Coronary artery (tissue), 2 donors: ENCODE measurements around the gene TSSK6.
A peak's percentile ranks its signal among the peaks of the same experiment; 100 is the strongest.

Experiments used
- DNase-seq: peaks from one replicate; pipeline ENCODE4 v3.0.0-alpha.2; 2017; ENCODE audit warnings: low spot score
- H3K27ac ChIP-seq, 2 donors: fragments of 200-600 bp; sonication (generic); one replicate each; pipeline ENCODE4 v1.5.1; 2016 to 2019
- H3K4me3 ChIP-seq: fragments of 200-600 bp; sonication (generic); 2 replicates; pipeline ENCODE4 v1.5.1; 2016; ENCODE audit warnings: mild to moderate bottlenecking, moderate library complexity
- TF ChIP-seq, protein P1 (sequence below): fragments of 200-600 bp; sonication (generic); IDR thresholded peaks from one replicate; pipeline ENCODE4 v1.5.1; 2019; ENCODE audit warnings: antibody characterized with exemption

TSSK6 gene

DNA sequence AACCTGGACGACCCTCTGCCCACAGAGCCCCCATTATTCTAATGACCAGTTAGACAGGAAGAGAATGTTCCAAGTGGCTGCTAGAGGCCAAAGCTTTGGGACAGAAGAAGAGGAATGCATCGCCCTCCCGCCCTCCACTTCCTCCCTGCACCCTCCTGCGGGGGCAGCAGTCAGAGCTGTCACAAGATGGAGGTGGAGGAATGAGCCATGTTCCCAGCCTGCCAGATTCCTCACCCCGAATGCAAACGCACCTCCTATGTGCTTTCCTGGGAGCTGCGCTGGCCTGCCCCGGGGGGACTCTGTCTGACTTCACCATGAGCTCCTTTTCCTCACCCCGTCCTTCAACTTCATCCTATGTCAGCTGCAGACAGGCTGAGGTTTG is 15.1 kb upstream of the TSSK6 start:
- DNase-seq, result no peak
- TF ChIP-seq, protein P1, sequence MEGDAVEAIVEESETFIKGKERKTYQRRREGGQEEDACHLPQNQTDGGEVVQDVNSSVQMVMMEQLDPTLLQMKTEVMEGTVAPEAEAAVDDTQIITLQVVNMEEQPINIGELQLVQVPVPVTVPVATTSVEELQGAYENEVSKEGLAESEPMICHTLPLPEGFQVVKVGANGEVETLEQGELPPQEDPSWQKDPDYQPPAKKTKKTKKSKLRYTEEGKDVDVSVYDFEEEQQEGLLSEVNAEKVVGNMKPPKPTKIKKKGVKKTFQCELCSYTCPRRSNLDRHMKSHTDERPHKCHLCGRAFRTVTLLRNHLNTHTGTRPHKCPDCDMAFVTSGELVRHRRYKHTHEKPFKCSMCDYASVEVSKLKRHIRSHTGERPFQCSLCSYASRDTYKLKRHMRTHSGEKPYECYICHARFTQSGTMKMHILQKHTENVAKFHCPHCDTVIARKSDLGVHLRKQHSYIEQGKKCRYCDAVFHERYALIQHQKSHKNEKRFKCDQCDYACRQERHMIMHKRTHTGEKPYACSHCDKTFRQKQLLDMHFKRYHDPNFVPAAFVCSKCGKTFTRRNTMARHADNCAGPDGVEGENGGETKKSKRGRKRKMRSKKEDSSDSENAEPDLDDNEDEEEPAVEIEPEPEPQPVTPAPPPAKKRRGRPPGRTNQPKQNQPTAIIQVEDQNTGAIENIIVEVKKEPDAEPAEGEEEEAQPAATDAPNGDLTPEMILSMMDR, result no peak
- Histone ChIP-seq H3K4me3 (no peak overlapping the region), H3K27ac (no peak overlapping the region)

DNA sequence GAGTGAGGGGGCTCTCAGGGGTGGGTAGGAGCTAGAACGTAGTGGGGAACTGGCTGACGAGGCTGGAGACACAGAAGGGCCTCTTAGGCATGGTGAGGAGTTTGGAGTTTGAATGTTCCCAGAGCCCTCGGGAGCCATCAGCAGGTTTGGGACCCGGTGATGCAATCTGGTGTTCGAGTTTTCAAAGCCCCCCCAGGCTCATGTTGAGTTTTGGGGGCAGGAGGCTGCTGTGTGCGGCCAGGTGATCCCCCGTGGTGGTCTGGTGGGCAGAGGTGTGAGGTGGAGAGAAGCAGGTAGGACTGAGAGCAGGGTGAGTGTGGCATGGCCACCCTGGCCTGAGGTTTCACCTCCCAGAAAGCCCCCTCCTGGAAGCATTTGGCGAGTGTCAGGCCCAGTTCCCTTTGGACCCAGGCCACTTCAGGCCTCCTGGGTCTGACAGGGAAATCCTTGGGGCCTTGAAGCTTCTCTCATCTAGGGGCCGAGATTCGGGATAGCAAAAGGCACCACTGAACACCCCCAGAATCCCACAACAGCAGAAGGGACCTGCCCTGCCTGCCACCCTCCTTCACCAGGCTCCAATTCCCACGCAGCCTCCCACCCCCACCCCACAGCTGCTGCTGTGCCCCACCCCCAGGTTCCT is 14.6 kb upstream of the TSSK6 start:
- Histone ChIP-seq H3K27ac (no peak overlapping the region), H3K4me3 (no peak overlapping the region)
- TF ChIP-seq, protein P1, result no peak
- no peak for DNase-seq

DNA sequence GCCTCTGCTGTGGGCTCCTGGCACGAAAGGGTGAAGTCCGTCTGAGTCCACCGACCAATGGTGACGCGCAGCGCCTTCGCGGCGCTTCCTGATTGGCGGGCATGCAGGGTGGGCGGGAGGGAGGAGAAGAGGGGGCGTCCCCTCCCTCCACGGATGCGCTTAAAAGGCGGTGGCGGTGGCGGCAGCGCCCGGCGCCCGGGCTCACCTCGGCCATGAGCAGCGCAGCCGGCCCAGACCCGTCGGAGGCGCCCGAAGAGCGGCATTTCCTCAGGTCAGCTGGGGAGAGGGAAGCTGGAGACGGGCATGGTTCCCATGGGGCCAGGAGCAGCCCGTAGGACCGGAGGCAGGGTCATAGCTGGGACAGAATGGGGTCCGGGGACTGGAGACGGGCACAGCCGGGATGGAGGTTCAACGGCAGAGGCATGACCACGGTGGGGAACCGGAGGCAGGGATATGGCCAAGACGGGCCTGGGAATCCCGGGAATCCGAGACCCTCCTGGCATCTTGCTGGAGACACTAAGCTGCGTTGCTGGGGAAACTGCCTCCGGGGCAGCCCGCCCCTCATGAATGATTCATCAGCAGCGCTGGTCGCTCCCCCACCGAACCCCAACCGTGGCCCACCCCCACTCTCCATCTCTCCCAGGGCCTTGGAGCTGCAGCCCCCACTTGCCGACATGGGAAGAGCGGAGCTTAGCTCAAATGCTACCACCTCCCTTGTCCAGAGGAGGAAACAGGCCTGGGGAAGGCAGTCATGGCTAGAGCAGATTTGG is 13.6 kb upstream of the TSSK6 start, which contains the start of gene YJEFN3:
Gene YJEFN3 (plus strand): TSS at position 191 of the 770 bp plus-strand sequence. CDS start 22 bp downstream, at position 213.
- TF ChIP-seq, protein P1, result no peak
- peak within 1 kb of the TSS; percentile 34 for H3K4me3 ChIP-seq
- H3K27ac ChIP-seq, result no peak within 1 kb of the TSS
- DNase-seq, result no peak

DNA sequence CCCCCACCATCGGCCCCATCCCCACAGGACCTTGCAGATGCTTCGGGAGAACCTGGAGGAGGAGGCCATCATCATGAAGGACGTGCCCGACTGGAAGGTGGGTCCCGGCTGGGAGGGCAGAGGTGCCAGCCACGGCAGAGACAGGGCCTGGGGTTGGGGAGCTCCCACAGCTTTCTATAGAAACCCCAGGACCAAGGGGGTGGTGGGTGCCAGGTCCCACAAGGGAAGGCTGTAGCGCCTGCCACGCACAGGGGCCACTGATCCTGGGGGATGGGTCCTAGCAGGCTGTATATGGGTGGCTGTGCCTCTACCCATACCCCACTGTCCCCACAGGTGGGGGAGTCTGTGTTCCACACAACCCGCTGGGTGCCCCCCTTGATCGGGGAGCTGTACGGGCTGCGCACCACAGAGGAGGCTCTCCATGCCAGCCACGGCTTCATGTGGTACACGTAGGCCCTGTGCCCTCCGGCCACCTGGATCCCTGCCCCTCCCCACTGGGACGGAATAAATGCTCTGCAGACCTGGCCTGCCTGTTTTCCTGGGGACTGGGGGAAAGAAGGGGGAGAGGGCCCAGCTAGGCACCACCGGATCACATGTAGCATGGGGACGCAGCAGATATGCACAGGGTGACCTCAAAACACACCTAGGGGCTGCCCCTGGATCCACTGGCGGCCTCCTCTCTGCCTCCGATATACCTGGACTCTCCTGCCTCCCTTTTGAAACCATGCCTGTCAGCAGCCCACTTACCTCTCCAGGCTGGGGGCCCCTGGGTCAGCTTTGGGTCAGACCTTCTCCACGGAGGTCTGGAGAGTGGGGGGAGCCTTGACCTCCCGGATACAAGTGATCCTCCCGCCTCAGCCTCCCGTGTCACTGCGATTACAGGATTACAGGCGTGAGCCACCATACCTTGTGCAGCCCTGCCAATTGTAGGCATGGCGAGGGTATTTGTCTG is 12.6 kb upstream of the TSSK6 start:
- no peak overlapping the region for H3K4me3 ChIP-seq
- DNase-seq, result no peak
- no peak overlapping the region for H3K27ac ChIP-seq
- TF ChIP-seq, protein P1, result no peak

DNA sequence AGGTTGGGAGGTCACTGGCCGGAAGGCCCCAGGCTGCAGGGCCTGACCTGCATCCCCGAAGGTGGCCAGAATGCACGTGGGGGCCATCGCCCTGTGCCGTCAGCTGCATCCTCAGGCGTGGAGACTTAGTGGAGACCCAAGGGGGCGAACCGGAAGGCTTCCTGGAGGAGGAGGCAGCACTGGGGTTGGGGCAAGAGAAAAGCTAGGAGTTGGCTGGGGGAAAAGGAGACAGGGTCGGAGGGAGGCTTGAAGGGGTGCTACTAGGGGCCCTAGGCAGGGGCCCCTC is 12.0 kb upstream of the TSSK6 start:
- DNase-seq, result no peak
- no peak overlapping the region for H3K4me3 ChIP-seq
- no peak overlapping the region for H3K27ac ChIP-seq
- TF ChIP-seq, protein P1, result no peak

DNA sequence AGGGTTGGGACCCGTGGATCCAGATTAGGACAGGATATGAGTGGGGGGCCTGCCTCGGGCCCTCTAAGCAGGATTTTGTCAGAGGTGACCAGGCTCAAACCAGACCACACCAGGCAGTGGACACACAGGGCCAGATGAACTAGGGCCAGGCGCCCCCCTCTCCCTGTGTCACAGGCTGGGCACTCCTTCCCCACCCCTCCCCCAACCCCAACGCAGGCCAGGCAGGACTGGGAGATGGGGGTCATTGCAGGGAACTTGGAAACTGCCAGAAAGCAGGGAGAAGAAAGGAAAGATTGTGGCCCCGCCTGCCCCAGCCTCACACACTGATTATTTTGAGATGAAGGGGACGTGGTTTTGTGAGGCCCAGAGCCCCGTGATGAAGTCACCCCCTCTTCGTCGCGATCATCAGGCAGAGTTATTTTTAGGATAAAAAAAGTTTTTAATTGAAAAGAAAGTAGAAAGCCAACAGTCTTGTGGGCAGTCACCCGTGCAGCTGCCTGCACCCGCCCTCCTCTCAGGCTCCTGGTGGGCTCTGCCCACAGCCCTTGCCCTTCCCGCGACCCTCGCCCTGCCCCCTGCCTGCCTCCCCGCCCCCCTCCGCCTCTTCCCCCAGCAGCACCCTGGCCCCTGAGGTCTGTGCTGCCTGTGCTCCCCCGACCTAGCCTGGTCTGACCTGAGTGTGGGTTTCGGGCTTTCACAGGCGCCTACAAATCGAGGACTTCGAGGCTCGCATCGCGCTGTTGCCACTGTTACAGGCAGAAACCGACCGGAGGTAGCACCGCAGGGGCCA is 11.4 kb upstream of the TSSK6 start:
- H3K27ac ChIP-seq, result no peak overlapping the region
- DNase-seq, result no peak
- TF ChIP-seq, protein P1, result no peak
- H3K4me3 ChIP-seq, result no peak overlapping the region
